HG03280 (cell line): ENCODE results near the gene ZFYVE21.
"Not testable (repeated sequence)": the region's sequence is repeated elsewhere in the genome, so short reads cannot be mapped to it uniquely, and the experiment has no call there.

ENCODE experiments used
- ATAC-seq: cut with Tn5 transposase; IDR thresholded peaks from one replicate; pipeline ENCODE4 v1.9.1; 2021; ENCODE audit warnings: mild to moderate bottlenecking, moderate library complexity; ENCODE audit not compliant: unreplicated experiment

ZFYVE21 gene

GRCh38 chr14:103758059-103758776 is 42.6 kb downstream of the ZFYVE21 start:
- no peak for ATAC-seq

- ATAC-seq, result no peak
Measured at GRCh38 chr14:103762036-103762435, 46.4 kb downstream of the ZFYVE21 start.

GRCh38 chr14:103762541-103762940 is 46.9 kb downstream of the ZFYVE21 start:
- no peak for ATAC-seq

GRCh38 chr14:103763730-103764488 is 48.3 kb downstream of the ZFYVE21 start:
- peak; percentile 87 for ATAC-seq

GRCh38 chr14:103765526-103765925 is 49.9 kb downstream of the ZFYVE21 start:
- ATAC-seq, result no peak

- ATAC-seq, result no peak
Measured at GRCh38 chr14:103767336-103767894, 51.8 kb downstream of the ZFYVE21 start.

- no peak for ATAC-seq
Measured at GRCh38 chr14:103770500-103770899, 54.9 kb downstream of the ZFYVE21 start.

- ATAC-seq, result no peak
Measured at GRCh38 chr14:103770902-103771301, 55.3 kb downstream of the ZFYVE21 start.

- ATAC-seq, result no peak
Measured at GRCh38 chr14:103772078-103772712, 56.6 kb downstream of the ZFYVE21 start.

GRCh38 chr14:103773521-103773920 is 57.9 kb downstream of the ZFYVE21 start:
- ATAC-seq, result no peak

- ATAC-seq, result no peak
Measured at GRCh38 chr14:103775506-103775905, 59.9 kb downstream of the ZFYVE21 start.

- ATAC-seq, result not testable (repeated sequence)
Measured at GRCh38 chr14:103776319-103776718, 60.7 kb downstream of the ZFYVE21 start.

GRCh38 chr14:103782376-103782775 is 66.8 kb downstream of the ZFYVE21 start:
- ATAC-seq, result no peak
